HCT116 (cell line): ENCODE data around the gene GHR.

Experiments
- CTCF ChIP-seq, 3 experiments: fragments of 200-600 bp in 1 of 3; sonication (generic) in 1 of 3; IDR thresholded peaks in 2 of 3; conservative IDR thresholded peaks in 1 of 3; 2 replicates each; pipeline ENCODE4 v1.5.1; 2012 to 2017; ENCODE audit warnings: low read depth in 2 of 3, low read length in 2 of 3, antibody characterized with exemption in 1 of 3, borderline replicate concordance in 1 of 3, control low read depth in 1 of 3, mild to moderate bottlenecking in 1 of 3, mixed read lengths in 1 of 3, mixed run types in 1 of 3, moderate library complexity in 1 of 3; ENCODE audit not compliant: insufficient read depth in 1 of 3
- POLR2A ChIP-seq: IDR thresholded peaks from 2 replicates; pipeline ENCODE4 v1.7.0; 2011; ENCODE audit warnings: borderline replicate concordance; ENCODE audit not compliant: insufficient read depth, insufficient read length; ENCODE audit errors: extremely low read depth
- POLR2AphosphoS5 ChIP-seq: IDR thresholded peaks from 2 replicates; pipeline ENCODE4 v1.6.1; 2011; ENCODE audit warnings: mild to moderate bottlenecking, low read depth, low read length, moderate library complexity
- TCF7L2 ChIP-seq: IDR thresholded peaks from 2 replicates; pipeline ENCODE4 v1.7.0; 2011; ENCODE audit warnings: borderline replicate concordance, inconsistent platforms; ENCODE audit not compliant: insufficient read depth, insufficient read length; ENCODE audit errors: extremely low read depth

- TF ChIP-seq CTCF (IDR thresholded peaks at IDR 0.05 in 2 of 3, conservative IDR thresholded peaks at IDR 0.05 in 1 of 3; ENCODE audit: borderline replicate concordance in 1 of 3, insufficient read depth in 1 of 3, low read depth in 2 of 3, low read length in 2 of 3) (no peak), TCF7L2 (no peak), POLR2AphosphoS5 (no peak), POLR2A (no peak)
These were observed 123.9 kb downstream of the GHR start for GRCh38 chr5:42547141-42547540.
